Astrocyte (in vitro differentiated cells and primary cell): ENCODE results near the gene PLA2G4D. TPM values are rescaled to one million over a fixed set of nuclear protein-coding genes. Genes with fewer than 3 reads are reported as not detected.
A peak's percentile ranks its signal among the peaks of the same experiment; 100 is the strongest.

Experiments used
- DNase-seq: peaks from one replicate; pipeline ENCODE4 v3.0.0-alpha.2; 2010; ENCODE audit warnings: low read depth
- FAIRE-seq: peaks from 2 replicates; lab custom pipeline; 2011; peaks lifted over from hg19 to GRCh38; lab: Jason Lieb, UNC
- H2AFZ ChIP-seq: 2 replicates; pipeline ENCODE4 v1.6.0; 2012; ENCODE audit warnings: low read depth, low read length, inconsistent platforms
- H3K27ac ChIP-seq: 2 replicates; pipeline ENCODE4 v1.5.1; 2011; ENCODE audit warnings: low read depth, low read length, inconsistent platforms
- H3K27me3 ChIP-seq: 2 replicates; pipeline ENCODE4 v1.6.0; 2011; ENCODE audit warnings: low read length, inconsistent platforms; ENCODE audit not compliant: insufficient read depth
- H3K36me3 ChIP-seq: 2 replicates; pipeline ENCODE4 v1.5.1; 2011; ENCODE audit warnings: low read length, inconsistent platforms; ENCODE audit not compliant: insufficient read depth
- H3K4me1 ChIP-seq: 2 replicates; pipeline ENCODE4 v1.5.1; 2011; ENCODE audit warnings: low read length, inconsistent platforms; ENCODE audit not compliant: insufficient read depth
- H3K4me2 ChIP-seq: 2 replicates; pipeline ENCODE4 v1.6.0; 2012; ENCODE audit warnings: low read length, inconsistent platforms
- H3K4me3 ChIP-seq: 2 replicates; pipeline ENCODE4 v1.5.1; 2011; ENCODE audit warnings: low read depth, mild to moderate bottlenecking, low read length, inconsistent platforms; ENCODE audit not compliant: insufficient read depth
- H3K79me2 ChIP-seq: 2 replicates; pipeline ENCODE4 v1.6.0; 2012; ENCODE audit warnings: mild to moderate bottlenecking, low read length, inconsistent platforms; ENCODE audit not compliant: insufficient read depth
- H3K9ac ChIP-seq: 2 replicates; pipeline ENCODE4 v1.6.0; 2012; ENCODE audit warnings: mild to moderate bottlenecking, low read length, inconsistent platforms
- H3K9me3 ChIP-seq: 2 replicates; pipeline ENCODE4 v1.5.1; 2012; ENCODE audit warnings: low read depth, mild to moderate bottlenecking, low read length, inconsistent platforms; ENCODE audit not compliant: insufficient read depth
- H4K20me1 ChIP-seq: 2 replicates; pipeline ENCODE4 v1.6.0; 2012; ENCODE audit warnings: low read length, inconsistent platforms; ENCODE audit not compliant: insufficient read depth
- H3K27ac Mint-ChIP-seq: one replicate; pipeline ENCODE4 v1.8.0; 2021; ENCODE audit warnings: mild to moderate bottlenecking, mixed read lengths; ENCODE audit not compliant: unreplicated experiment
- H3K27me3 Mint-ChIP-seq: one replicate; pipeline ENCODE4 v1.8.0; 2021; ENCODE audit warnings: low read depth, mixed read lengths; ENCODE audit not compliant: unreplicated experiment
- H3K36me3 Mint-ChIP-seq: one replicate; pipeline ENCODE4 v1.8.0; 2021; ENCODE audit warnings: low read depth, mixed read lengths; ENCODE audit not compliant: unreplicated experiment
- H3K4me1 Mint-ChIP-seq: one replicate; pipeline ENCODE4 v1.8.0; 2021; ENCODE audit warnings: low read depth, mixed read lengths; ENCODE audit not compliant: unreplicated experiment
- H3K4me3 Mint-ChIP-seq: one replicate; pipeline ENCODE4 v1.8.0; 2021; ENCODE audit warnings: mild to moderate bottlenecking, moderate library complexity, mixed read lengths; ENCODE audit not compliant: unreplicated experiment
- H3K9me3 Mint-ChIP-seq: one replicate; pipeline ENCODE4 v1.8.0; 2021; ENCODE audit warnings: mild to moderate bottlenecking, mixed read lengths; ENCODE audit not compliant: unreplicated experiment
- EZH2 ChIP-seq: IDR thresholded peaks from 2 replicates; pipeline ENCODE4 v1.6.1; 2012; ENCODE audit warnings: mild to moderate bottlenecking, low read length, inconsistent platforms; ENCODE audit not compliant: insufficient read depth
- total RNA-seq: library from RNA; stranded (reverse); gene quantifications from 2 replicates; pipeline ENCODE4 v1.2.1, GENCODE V29; 2021
- TF ChIP-seq, protein P1 (sequence below): IDR thresholded peaks from 2 replicates; pipeline ENCODE4 v1.5.1; 2011; ENCODE audit warnings: low read depth, mild to moderate bottlenecking, inconsistent platforms, low read length, moderate library complexity; ENCODE audit not compliant: insufficient read depth

The PLA2G4D gene
- total RNA-seq, 1 donor from 2014 or later = not detected

DNA sequence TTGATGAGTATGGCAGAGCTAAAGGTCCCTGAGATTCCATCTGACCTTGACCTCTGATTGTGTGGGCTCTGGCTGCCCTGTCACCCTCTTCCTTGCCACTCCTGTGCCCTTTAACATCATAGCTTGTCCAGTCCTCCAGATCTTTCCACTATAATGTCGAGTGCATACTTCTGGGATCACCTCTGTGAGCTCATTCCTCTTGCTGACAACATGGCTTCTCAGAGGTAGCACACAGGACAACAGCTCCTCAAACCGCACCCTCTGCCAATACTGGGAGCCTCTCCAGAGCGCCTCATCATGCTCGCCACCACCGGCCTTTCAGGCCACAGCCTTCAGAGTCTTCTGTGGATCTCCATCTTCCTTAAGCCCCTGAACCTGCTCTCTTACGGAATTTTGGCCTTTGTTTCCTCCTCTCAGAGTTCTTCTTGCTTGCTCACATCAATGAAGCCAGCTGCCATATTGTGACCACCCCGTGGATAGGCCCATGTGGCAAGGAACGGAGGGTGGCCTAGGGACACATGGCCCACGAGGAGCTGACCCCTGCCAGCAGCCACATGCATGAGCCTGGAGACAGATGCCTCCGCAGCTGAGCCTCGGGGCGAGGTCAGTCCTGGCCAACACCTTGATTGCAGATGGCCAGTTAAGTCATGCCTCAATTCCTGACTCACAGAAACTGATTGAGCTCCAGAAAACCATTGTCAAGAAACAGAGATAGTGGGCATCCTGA, 31.1 kb downstream of the PLA2G4D start:
- peak overlapping the region; percentile 70 for H3K27ac Mint-ChIP-seq
- H3K4me1 Mint-ChIP-seq = peaks cover 14% of the 10 kb centered on the region
- Histone ChIP-seq H3K27me3 (peaks cover 4% of the 10 kb centered on the region), H2AFZ (no peak overlapping the region), H3K4me1 (no peaks in the 10 kb centered on the region), H4K20me1 (no peaks in the 10 kb centered on the region), H3K9ac (no peak overlapping the region), H3K79me2 (no peaks in the 10 kb centered on the region), H3K4me3 (no peak overlapping the region), H3K27ac (no peak overlapping the region), H3K9me3 (no peaks in the 10 kb centered on the region), H3K36me3 (no peaks in the 10 kb centered on the region), H3K4me2 (no peak overlapping the region)
- H3K27me3 Mint-ChIP-seq = peaks cover 12% of the 10 kb centered on the region
- H3K9me3 Mint-ChIP-seq = peaks cover 7% of the 10 kb centered on the region
- TF ChIP-seq EZH2 = no peak
- TF ChIP-seq, protein P1, sequence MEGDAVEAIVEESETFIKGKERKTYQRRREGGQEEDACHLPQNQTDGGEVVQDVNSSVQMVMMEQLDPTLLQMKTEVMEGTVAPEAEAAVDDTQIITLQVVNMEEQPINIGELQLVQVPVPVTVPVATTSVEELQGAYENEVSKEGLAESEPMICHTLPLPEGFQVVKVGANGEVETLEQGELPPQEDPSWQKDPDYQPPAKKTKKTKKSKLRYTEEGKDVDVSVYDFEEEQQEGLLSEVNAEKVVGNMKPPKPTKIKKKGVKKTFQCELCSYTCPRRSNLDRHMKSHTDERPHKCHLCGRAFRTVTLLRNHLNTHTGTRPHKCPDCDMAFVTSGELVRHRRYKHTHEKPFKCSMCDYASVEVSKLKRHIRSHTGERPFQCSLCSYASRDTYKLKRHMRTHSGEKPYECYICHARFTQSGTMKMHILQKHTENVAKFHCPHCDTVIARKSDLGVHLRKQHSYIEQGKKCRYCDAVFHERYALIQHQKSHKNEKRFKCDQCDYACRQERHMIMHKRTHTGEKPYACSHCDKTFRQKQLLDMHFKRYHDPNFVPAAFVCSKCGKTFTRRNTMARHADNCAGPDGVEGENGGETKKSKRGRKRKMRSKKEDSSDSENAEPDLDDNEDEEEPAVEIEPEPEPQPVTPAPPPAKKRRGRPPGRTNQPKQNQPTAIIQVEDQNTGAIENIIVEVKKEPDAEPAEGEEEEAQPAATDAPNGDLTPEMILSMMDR = no peak
- no peaks in the 10 kb centered on the region for H3K36me3 Mint-ChIP-seq
- FAIRE-seq (no peak), DNase-seq (no peak)
- H3K4me3 Mint-ChIP-seq = no peak overlapping the region

DNA sequence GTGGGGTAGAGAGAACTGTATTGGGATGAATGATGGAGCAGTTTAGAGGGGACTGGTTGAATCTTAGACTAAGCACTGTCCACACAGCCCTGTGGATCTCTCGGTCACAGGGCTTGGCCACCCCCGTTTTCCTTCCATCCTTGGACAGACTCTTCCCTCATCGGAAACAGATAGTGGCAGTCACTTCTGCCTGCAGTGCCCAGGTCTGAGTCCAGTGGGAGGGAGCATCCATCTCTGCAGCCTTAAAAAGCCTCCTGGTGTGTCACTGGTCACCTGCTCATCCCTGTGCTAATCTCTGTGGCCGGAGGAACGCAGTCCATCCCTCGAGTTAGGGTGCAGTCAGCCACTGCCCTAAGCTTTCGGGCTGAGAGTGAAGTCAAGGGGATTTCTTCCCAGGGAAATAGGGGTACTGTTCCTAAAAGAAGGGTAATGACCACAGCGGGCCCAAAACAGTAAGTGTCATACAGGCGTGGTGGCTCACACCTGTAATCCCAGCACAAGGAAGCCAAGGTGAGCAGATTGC, 32.0 kb downstream of the PLA2G4D start:
- DNase-seq = no peak
- H3K36me3 ChIP-seq = no peaks in the 10 kb centered on the region
- no peak overlapping the region for H3K9ac ChIP-seq
- peaks cover 4% of the 10 kb centered on the region for H3K27me3 ChIP-seq
- no peak overlapping the region for H3K27ac ChIP-seq
- TF ChIP-seq, protein P1 = no peak
- TF ChIP-seq EZH2 = no peak
- Mint-ChIP-seq H3K36me3 (no peaks in the 10 kb centered on the region), H3K4me3 (no peak overlapping the region), H3K9me3 (peaks cover 4% of the 10 kb centered on the region), H3K27ac (no peak overlapping the region), H3K27me3 (peaks cover 21% of the 10 kb centered on the region), H3K4me1 (peaks cover 14% of the 10 kb centered on the region)
- no peaks in the 10 kb centered on the region for H3K4me1 ChIP-seq
- no peak overlapping the region for H3K4me2 ChIP-seq
- no peak overlapping the region for H3K4me3 ChIP-seq
- no peaks in the 10 kb centered on the region for H3K9me3 ChIP-seq
- no peaks in the 10 kb centered on the region for H3K79me2 ChIP-seq
- H2AFZ ChIP-seq = no peak overlapping the region
- no peaks in the 10 kb centered on the region for H4K20me1 ChIP-seq
- FAIRE-seq = no peak

DNA sequence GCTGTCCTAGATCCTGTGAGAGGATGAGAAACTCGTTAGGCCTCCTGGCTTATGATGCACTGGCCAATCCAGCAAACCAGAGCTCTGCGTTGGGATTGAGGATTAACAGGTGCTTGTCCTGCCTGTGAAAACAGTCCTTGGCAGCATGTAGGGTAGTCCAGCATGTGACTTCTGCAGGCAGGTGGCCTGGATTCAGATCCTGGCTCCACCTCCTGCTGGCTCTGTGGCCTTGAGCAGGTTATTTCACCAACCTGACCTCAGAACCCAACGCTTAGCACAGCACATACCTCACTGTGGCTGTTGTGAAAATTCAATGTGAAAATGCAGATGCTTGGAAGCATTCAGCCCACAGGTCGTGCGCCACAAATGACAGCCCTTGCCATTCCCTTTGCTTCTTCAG, 33.6 kb downstream of the PLA2G4D start:
- no peaks in the 10 kb centered on the region for H3K9me3 Mint-ChIP-seq
- H3K27me3 Mint-ChIP-seq = peaks cover 29% of the 10 kb centered on the region
- Histone ChIP-seq H3K36me3 (no peaks in the 10 kb centered on the region), H3K9ac (no peak overlapping the region), H3K27me3 (peaks cover 4% of the 10 kb centered on the region), H3K4me1 (no peaks in the 10 kb centered on the region), H3K4me2 (no peak overlapping the region), H3K9me3 (no peaks in the 10 kb centered on the region), H2AFZ (no peak overlapping the region), H3K27ac (no peak overlapping the region), H3K4me3 (no peak overlapping the region), H3K79me2 (no peaks in the 10 kb centered on the region), H4K20me1 (no peaks in the 10 kb centered on the region)
- H3K27ac Mint-ChIP-seq = peak overlapping the region; percentile 26
- DNase-seq (no peak), FAIRE-seq (no peak)
- peaks cover 11% of the 10 kb centered on the region for H3K4me1 Mint-ChIP-seq
- no peak overlapping the region for H3K4me3 Mint-ChIP-seq
- TF ChIP-seq EZH2 = no peak
- TF ChIP-seq, protein P1 = no peak
- H3K36me3 Mint-ChIP-seq = no peaks in the 10 kb centered on the region
